Mesendoderm (in vitro differentiated cells): ENCODE data around the gene NIPA2.

ENCODE experiments used
- DNase-seq: peaks from one replicate; pipeline ENCODE4 v3.0.0; 2013
- H2AK5ac ChIP-seq: 2 replicates; pipeline ENCODE4 v1.6.1; 2013; ENCODE audit warnings: low read length, inconsistent platforms
- H2BK120ac ChIP-seq: 2 replicates; pipeline ENCODE4 v1.6.1; 2013; ENCODE audit warnings: low read depth, mild to moderate bottlenecking, low read length, moderate library complexity, mixed read lengths
- H2BK15ac ChIP-seq: replicated peaks from 2 replicates; pipeline ENCODE4 v1.6.1; 2013; ENCODE audit warnings: low read depth, mild to moderate bottlenecking, moderate library complexity
- H2BK5ac ChIP-seq: 2 replicates; pipeline ENCODE4 v1.6.1; 2013; ENCODE audit warnings: low read length, inconsistent platforms
- H3K18ac ChIP-seq: 2 replicates; pipeline ENCODE4 v1.6.1; 2013; ENCODE audit warnings: mild to moderate bottlenecking, low read length, mixed read lengths
- H3K23ac ChIP-seq: one replicate; pipeline ENCODE4 v1.6.1; 2013; ENCODE audit warnings: low read length
- H3K27ac ChIP-seq: 2 replicates; pipeline ENCODE4 v1.5.1; 2013; ENCODE audit warnings: low read depth, mild to moderate bottlenecking, inconsistent platforms, low read length, moderate library complexity
- H3K27me3 ChIP-seq: 2 replicates; pipeline ENCODE4 v1.6.1; 2013; ENCODE audit warnings: low read length, control low read depth, mild to moderate bottlenecking, inconsistent platforms; ENCODE audit not compliant: insufficient read depth, poor library complexity
- H3K36me3 ChIP-seq: 2 replicates; pipeline ENCODE4 v1.6.1; 2013; ENCODE audit warnings: low read length, inconsistent platforms; ENCODE audit not compliant: control insufficient read depth, insufficient read depth
- H3K4ac ChIP-seq: one replicate; pipeline ENCODE4 v1.6.1; 2013; ENCODE audit warnings: low read depth, mild to moderate bottlenecking, low read length, moderate library complexity
- H3K4me1 ChIP-seq: 2 replicates; pipeline ENCODE4 v1.6.1; 2013; ENCODE audit warnings: low read depth, low read length, inconsistent platforms; ENCODE audit not compliant: control insufficient read depth
- H3K4me2 ChIP-seq: 2 replicates; pipeline ENCODE4 v1.6.1; 2013; ENCODE audit warnings: low read length
- H3K4me3 ChIP-seq: 2 replicates; pipeline ENCODE4 v1.5.1; 2013; ENCODE audit warnings: mild to moderate bottlenecking, low read length
- H3K56ac ChIP-seq: one replicate; pipeline ENCODE4 v1.6.1; 2013; ENCODE audit warnings: low read length
- H3K79me1 ChIP-seq: 2 replicates; pipeline ENCODE4 v1.6.1; 2013; ENCODE audit warnings: low read length, inconsistent platforms
- H3K79me2 ChIP-seq: 2 replicates; pipeline ENCODE4 v1.6.1; 2013; ENCODE audit warnings: mild to moderate bottlenecking, low read length; ENCODE audit not compliant: control insufficient read depth, insufficient read depth
- H3K9ac ChIP-seq: 2 replicates; pipeline ENCODE4 v1.6.1; 2013; ENCODE audit warnings: low read length, inconsistent platforms
- H4K5ac ChIP-seq: one replicate; pipeline ENCODE4 v1.6.1; 2013; ENCODE audit warnings: low read length
- H4K8ac ChIP-seq: one replicate; pipeline ENCODE4 v1.6.1; 2013; ENCODE audit warnings: low read depth, mild to moderate bottlenecking, control low read depth, low read length, moderate library complexity
- WGBS: extraction: QIAGEN DNeasy Blood & Tissue Kit; methylation state at CpG from one replicate; pipeline ENCODE4 v1.1.7; 2013; ENCODE audit warnings: low lambda C conversion rate, missing lambda C conversion rate; ENCODE audit not compliant: insufficient coverage; ENCODE audit errors: extremely low coverage; 5-methylcytosine and 5-hydroxymethylcytosine counted together

The NIPA2 gene

GRCh38 chr15:22890296-22890695 is 51.8 kb downstream of the NIPA2 start:
- Histone ChIP-seq H2BK5ac (no peak overlapping the region), H3K18ac (no peak overlapping the region), H3K36me3 (peaks cover 4% of the 10 kb centered on the region), H2BK120ac (no peak overlapping the region), H3K79me2 (no peaks in the 10 kb centered on the region), H3K56ac (no peak overlapping the region), H3K9ac (no peak overlapping the region), H3K4ac (no peak overlapping the region), H3K4me2 (no peak overlapping the region), H3K4me1 (no peaks in the 10 kb centered on the region), H3K27me3 (no peaks in the 10 kb centered on the region), H4K8ac (no peak overlapping the region), H2BK15ac (no peak overlapping the region), H2AK5ac (no peak overlapping the region), H3K23ac (no peak overlapping the region), H3K79me1 (peaks cover 2% of the 10 kb centered on the region), H4K5ac (no peak overlapping the region), H3K4me3 (no peak overlapping the region), H3K27ac (no peak overlapping the region)
- WGBS = no CpG with 5 or more reads among the region's 11 CpGs
- DNase-seq = no peak

- peaks cover 2% of the 10 kb centered on the region for H3K79me1 ChIP-seq
- H3K4me3 ChIP-seq = no peak overlapping the region
- no peak overlapping the region for H4K8ac ChIP-seq
- no peak overlapping the region for H3K18ac ChIP-seq
- H2BK15ac ChIP-seq = no peak overlapping the region
- no peak overlapping the region for H3K9ac ChIP-seq
- no peak overlapping the region for H4K5ac ChIP-seq
- no peak overlapping the region for H3K4me2 ChIP-seq
- no peaks in the 10 kb centered on the region for H3K4me1 ChIP-seq
- H2BK120ac ChIP-seq = no peak overlapping the region
- no peak overlapping the region for H3K56ac ChIP-seq
- H3K79me2 ChIP-seq = no peaks in the 10 kb centered on the region
- H3K36me3 ChIP-seq = peaks cover 4% of the 10 kb centered on the region
- no peak overlapping the region for H3K27ac ChIP-seq
- no peaks in the 10 kb centered on the region for H3K27me3 ChIP-seq
- H3K23ac ChIP-seq = no peak overlapping the region
- H2AK5ac ChIP-seq = no peak overlapping the region
- no peak overlapping the region for H2BK5ac ChIP-seq
- H3K4ac ChIP-seq = no peak overlapping the region
- no CpG with 5 or more reads among the region's 33 CpGs for WGBS
- no peak for DNase-seq
Measured at GRCh38 chr15:22891426-22892210, 53.2 kb downstream of the NIPA2 start.

- no peak overlapping the region for H3K4me2 ChIP-seq
- peaks cover 4% of the 10 kb centered on the region for H3K36me3 ChIP-seq
- no CpG with 5 or more reads among the region's 9 CpGs for WGBS
- no peak overlapping the region for H3K4me3 ChIP-seq
- H2BK120ac ChIP-seq = no peak overlapping the region
- no peak overlapping the region for H3K27ac ChIP-seq
- H3K27me3 ChIP-seq = no peaks in the 10 kb centered on the region
- H3K79me2 ChIP-seq = no peaks in the 10 kb centered on the region
- no peak overlapping the region for H3K9ac ChIP-seq
- H4K5ac ChIP-seq = no peak overlapping the region
- no peak overlapping the region for H3K18ac ChIP-seq
- H3K23ac ChIP-seq = no peak overlapping the region
- DNase-seq = peak; percentile 75
- H4K8ac ChIP-seq = no peak overlapping the region
- no peak overlapping the region for H3K56ac ChIP-seq
- H3K4me1 ChIP-seq = no peaks in the 10 kb centered on the region
- H2BK5ac ChIP-seq = no peak overlapping the region
- no peak overlapping the region for H2AK5ac ChIP-seq
- H3K79me1 ChIP-seq = peaks cover 2% of the 10 kb centered on the region
- no peak overlapping the region for H3K4ac ChIP-seq
- no peak overlapping the region for H2BK15ac ChIP-seq
Measured at GRCh38 chr15:22892333-22892732, 53.9 kb downstream of the NIPA2 start.

- no peak overlapping the region for H3K4me2 ChIP-seq
- no peak overlapping the region for H3K4me3 ChIP-seq
- no peak overlapping the region for H3K27ac ChIP-seq
- no peak overlapping the region for H3K9ac ChIP-seq
- H3K27me3 ChIP-seq = no peaks in the 10 kb centered on the region
- H2BK120ac ChIP-seq = no peak overlapping the region
- H3K79me2 ChIP-seq = no peaks in the 10 kb centered on the region
- no peak overlapping the region for H4K5ac ChIP-seq
- H3K79me1 ChIP-seq = peaks cover 2% of the 10 kb centered on the region
- H2BK5ac ChIP-seq = no peak overlapping the region
- no peak overlapping the region for H2BK15ac ChIP-seq
- no peaks in the 10 kb centered on the region for H3K4me1 ChIP-seq
- no peak overlapping the region for H3K56ac ChIP-seq
- no peak overlapping the region for H3K18ac ChIP-seq
- no CpG with 5 or more reads among the region's 17 CpGs for WGBS
- no peak overlapping the region for H3K4ac ChIP-seq
- no peak overlapping the region for H3K23ac ChIP-seq
- peak; percentile 26 for DNase-seq
- no peak overlapping the region for H4K8ac ChIP-seq
- H2AK5ac ChIP-seq = no peak overlapping the region
- H3K36me3 ChIP-seq = peaks cover 6% of the 10 kb centered on the region
Measured at GRCh38 chr15:22893081-22893480, 54.6 kb downstream of the NIPA2 start.

GRCh38 chr15:22893881-22894280 is 55.4 kb downstream of the NIPA2 start:
- DNase-seq = no peak
- Histone ChIP-seq H3K4me2 (no peak overlapping the region), H2BK120ac (no peak overlapping the region), H3K23ac (no peak overlapping the region), H2AK5ac (no peak overlapping the region), H3K4ac (no peak overlapping the region), H3K36me3 (peaks cover 6% of the 10 kb centered on the region), H2BK5ac (no peak overlapping the region), H2BK15ac (no peak overlapping the region), H3K4me3 (no peak overlapping the region), H4K8ac (no peak overlapping the region), H3K18ac (no peak overlapping the region), H3K56ac (no peak overlapping the region), H3K4me1 (no peaks in the 10 kb centered on the region), H4K5ac (no peak overlapping the region), H3K79me1 (peaks cover 2% of the 10 kb centered on the region), H3K79me2 (no peaks in the 10 kb centered on the region), H3K9ac (no peak overlapping the region), H3K27me3 (no peaks in the 10 kb centered on the region), H3K27ac (no peak overlapping the region)
- no CpG with 5 or more reads among the region's 13 CpGs for WGBS
